ENCODE data around the gene SLC41A3. TPM values are rescaled to one million over a fixed set of nuclear protein-coding genes. Genes with fewer than 3 reads are reported as not detected.

The SLC41A3 gene
- total and polyA plus RNA-seq, 10 of the 15 experiments (the other 5 are each of a cell fraction or from before 2014, with no cell fraction given), result 8.3 to 29.5 (median 16.7) TPM

DNA sequence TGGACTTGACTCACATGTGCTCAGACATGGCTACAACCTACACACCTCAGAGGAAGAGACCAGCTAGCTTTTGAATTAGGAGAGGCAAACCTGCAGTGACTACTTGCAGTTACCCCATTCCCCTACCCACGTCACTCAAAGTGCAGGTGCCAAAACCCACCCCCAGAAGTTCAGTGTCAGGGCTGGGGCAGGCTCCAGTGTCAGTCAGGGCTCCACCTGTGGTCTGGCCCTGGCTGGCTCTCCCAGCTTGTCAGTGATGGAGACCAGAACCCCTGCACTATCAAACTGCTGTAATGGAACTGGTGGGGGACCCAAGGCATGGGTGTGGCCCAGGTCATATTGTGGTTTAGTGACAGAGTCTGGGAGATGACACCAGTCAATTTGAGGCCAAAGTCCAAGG lies 32.6 kb upstream of the SLC41A3 start:
- no peak overlapping the region for H3K27ac ChIP-seq (ENCODE audit: control insufficient read depth, insufficient read depth)
- no peak overlapping the region for H3K4me2 ChIP-seq (ENCODE audit: control insufficient read depth, insufficient read depth)
- no peaks in the 10 kb centered on the region for H3K4me1 ChIP-seq (ENCODE audit: control insufficient read depth, insufficient read depth, low read length)
- no peaks in the 10 kb centered on the region for H3K79me2 ChIP-seq (ENCODE audit: control insufficient read depth, insufficient read depth, low read length)
- no peaks in the 10 kb centered on the region for H3K36me3 ChIP-seq (ENCODE audit: control insufficient read depth in 2 of 2, insufficient read depth in 2 of 2, low read length in 1 of 2)
- H3K27me3 ChIP-seq (replicated peaks in 1 of 2; ENCODE audit: control insufficient read depth in 2 of 2, insufficient read depth in 2 of 2, low read length in 1 of 2), result no peaks in the 10 kb centered on the region; a peak in 1 of 4 replicates
- H3K9me3 ChIP-seq (replicated peaks; ENCODE audit: control insufficient read depth, insufficient read depth, low read length), result no peaks in the 10 kb centered on the region
- no TSS peak for BruUV-seq (replicated peaks)
- no peak for ATAC-seq
- H3K4me3 ChIP-seq, result no peak overlapping the region
- in situ Hi-C loops (cut with MboI) (no loop called here), intact Hi-C loops (cut with micrococcal nuclease; ENCODE audit: unreplicated experiment) (no loop called here)
- RAD21 ChIA-PET (ENCODE audit: unreplicated experiment), result no interaction called here
- 0% methylated on average over 1 of the region's 1 CpG for WGBS (ENCODE audit: insufficient coverage, insufficient replicate concordance, low lambda C conversion rate, missing lambda C conversion rate)
- no peak overlapping the region for H3K9ac ChIP-seq (ENCODE audit: control insufficient read depth, insufficient read depth, low read length)
- H2AFZ ChIP-seq (ENCODE audit: control insufficient read depth, low read depth, low read length), result no peak overlapping the region
- CTCF ChIA-PET, result no interaction called here
- SMC1A ChIA-PET (ENCODE audit: uncharacterized antibody, unreplicated experiment), result no interaction called here
- no peak for FAIRE-seq
- no peaks in the 10 kb centered on the region for H4K20me1 ChIP-seq (ENCODE audit: control insufficient read depth, insufficient read depth)
- TF ChIP-seq TBL1XR1 (IDR thresholded peaks at IDR 0.05; ENCODE audit: low read depth, low read length) (no peak), EGR1 (IDR thresholded peaks at IDR 0.05; ENCODE audit: borderline replicate concordance in 1 of 2, low read depth in 2 of 2, low read length in 2 of 2) (no peak), PAX8 (IDR thresholded peaks at IDR 0.05) (no peak), HDAC2 (IDR thresholded peaks at IDR 0.05) (no peak)
- POLR2A ChIA-PET, result no interaction called here
- DNase-seq (ENCODE audit: low read depth, low spot score), result no peak

DNA sequence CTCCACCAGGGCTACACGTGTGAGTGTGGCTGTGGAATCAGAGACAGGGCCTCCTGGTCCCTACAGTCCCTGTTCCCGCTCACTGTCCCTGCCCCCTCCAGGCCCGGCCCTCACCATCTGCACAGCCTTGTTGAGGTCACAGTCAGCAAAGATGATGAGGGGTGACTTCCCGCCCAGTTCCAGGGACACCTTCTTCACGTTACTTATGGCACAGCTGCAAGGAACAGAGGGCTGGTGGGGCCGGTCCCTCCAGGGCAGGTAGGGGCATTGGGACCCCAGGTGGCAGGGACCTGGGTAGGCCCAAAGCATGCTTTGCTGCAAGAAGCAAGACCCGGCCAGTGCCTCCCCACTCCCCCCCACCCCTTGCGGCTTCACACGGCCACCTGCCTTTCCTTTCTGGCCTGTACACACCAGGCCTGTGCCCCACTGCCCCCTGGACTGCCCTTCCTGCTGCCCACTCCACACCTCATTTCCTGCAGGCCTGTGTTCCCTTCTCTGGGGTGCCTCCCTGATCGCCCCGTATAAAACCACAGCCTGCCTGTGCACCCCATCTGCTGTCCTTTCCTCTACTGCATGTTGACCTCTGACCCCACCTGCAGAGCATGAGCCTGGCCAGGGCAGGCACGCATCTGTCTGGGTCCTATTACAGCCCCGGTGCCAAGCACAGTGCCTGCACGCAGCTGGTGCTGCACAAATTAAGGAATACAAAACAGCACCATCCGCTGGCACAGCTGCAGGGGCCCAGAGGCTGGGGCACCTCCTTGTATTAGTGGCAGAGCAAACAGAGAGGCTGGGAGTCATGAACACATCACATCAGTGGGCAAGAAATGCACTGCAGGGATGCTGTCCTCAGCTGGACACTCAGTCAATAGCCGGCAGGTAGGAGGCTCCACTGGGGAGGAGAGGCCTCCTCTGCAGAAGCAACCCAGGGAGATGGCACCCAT lies 30.8 kb upstream of the SLC41A3 start:
- Histone ChIP-seq H3K79me2 (ENCODE audit: control insufficient read depth, insufficient read depth, low read length) (no peaks in the 10 kb centered on the region), H3K36me3 (ENCODE audit: control insufficient read depth in 2 of 2, insufficient read depth in 2 of 2, low read length in 1 of 2) (no peaks in the 10 kb centered on the region), H3K4me3 (no peak overlapping the region), H3K27ac (ENCODE audit: control insufficient read depth, insufficient read depth) (no peak overlapping the region), H3K4me1 (ENCODE audit: control insufficient read depth, insufficient read depth, low read length) (no peaks in the 10 kb centered on the region), H3K9me3 (replicated peaks; ENCODE audit: control insufficient read depth, insufficient read depth, low read length) (no peaks in the 10 kb centered on the region), H3K4me2 (ENCODE audit: control insufficient read depth, insufficient read depth) (no peak overlapping the region), H3K27me3 (replicated peaks in 1 of 2; ENCODE audit: control insufficient read depth in 2 of 2, insufficient read depth in 2 of 2, low read length in 1 of 2) (no peaks in the 10 kb centered on the region; a peak in 1 of 4 replicates), H4K20me1 (ENCODE audit: control insufficient read depth, insufficient read depth) (no peaks in the 10 kb centered on the region), H2AFZ (ENCODE audit: control insufficient read depth, low read depth, low read length) (no peak overlapping the region), H3K9ac (ENCODE audit: control insufficient read depth, insufficient read depth, low read length) (no peak overlapping the region)
- in situ Hi-C loops (cut with MboI), result no loop called here
- no peak for ATAC-seq
- ChIA-PET SMC1A (ENCODE audit: uncharacterized antibody, unreplicated experiment) (no interaction called here), CTCF (interaction anchor here (0.6 kb wide), 1 partner anchor 1603 kb away, joined by 3 read pairs; no protein-coding TSS in a partner anchor), RAD21 (ENCODE audit: unreplicated experiment) (no interaction called here), POLR2A (no interaction called here)
- BruUV-seq (replicated peaks), result no TSS peak
- no peak for FAIRE-seq
- WGBS (ENCODE audit: insufficient coverage, insufficient replicate concordance, low lambda C conversion rate, missing lambda C conversion rate), result 50% methylated on average over 13 of the region's 16 CpGs
- DNase-seq (ENCODE audit: low read depth, low spot score), result no peak
- TF ChIP-seq ETV6 (conservative IDR thresholded peaks at IDR 0.05 in 1 of 2, IDR thresholded peaks at IDR 0.05 in 1 of 2; ENCODE audit: borderline replicate concordance in 1 of 2, low read depth in 1 of 2), result no peak
- TF ChIP-seq, protein P1, sequence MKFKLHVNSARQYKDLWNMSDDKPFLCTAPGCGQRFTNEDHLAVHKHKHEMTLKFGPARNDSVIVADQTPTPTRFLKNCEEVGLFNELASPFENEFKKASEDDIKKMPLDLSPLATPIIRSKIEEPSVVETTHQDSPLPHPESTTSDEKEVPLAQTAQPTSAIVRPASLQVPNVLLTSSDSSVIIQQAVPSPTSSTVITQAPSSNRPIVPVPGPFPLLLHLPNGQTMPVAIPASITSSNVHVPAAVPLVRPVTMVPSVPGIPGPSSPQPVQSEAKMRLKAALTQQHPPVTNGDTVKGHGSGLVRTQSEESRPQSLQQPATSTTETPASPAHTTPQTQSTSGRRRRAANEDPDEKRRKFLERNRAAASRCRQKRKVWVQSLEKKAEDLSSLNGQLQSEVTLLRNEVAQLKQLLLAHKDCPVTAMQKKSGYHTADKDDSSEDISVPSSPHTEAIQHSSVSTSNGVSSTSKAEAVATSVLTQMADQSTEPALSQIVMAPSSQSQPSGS (IDR thresholded peaks at IDR 0.05; ENCODE audit: low read length), result no peak
- TF ChIP-seq BMI1 (IDR thresholded peaks at IDR 0.05; ENCODE audit: borderline replicate concordance), result no peak
- TF ChIP-seq DPF2 (IDR thresholded peaks at IDR 0.05), result no peak
- no peak for TF ChIP-seq SIX5 (IDR thresholded peaks at IDR 0.05; ENCODE audit: low read depth, low read length, severe bottlenecking)
- no peak for TF ChIP-seq RAD21 (IDR thresholded peaks at IDR 0.05; ENCODE audit: insufficient read depth, low read depth, low read length)
- no peak for TF ChIP-seq TARDBP (IDR thresholded peaks at IDR 0.05; ENCODE audit: borderline replicate concordance)
- TF ChIP-seq, protein P2, sequence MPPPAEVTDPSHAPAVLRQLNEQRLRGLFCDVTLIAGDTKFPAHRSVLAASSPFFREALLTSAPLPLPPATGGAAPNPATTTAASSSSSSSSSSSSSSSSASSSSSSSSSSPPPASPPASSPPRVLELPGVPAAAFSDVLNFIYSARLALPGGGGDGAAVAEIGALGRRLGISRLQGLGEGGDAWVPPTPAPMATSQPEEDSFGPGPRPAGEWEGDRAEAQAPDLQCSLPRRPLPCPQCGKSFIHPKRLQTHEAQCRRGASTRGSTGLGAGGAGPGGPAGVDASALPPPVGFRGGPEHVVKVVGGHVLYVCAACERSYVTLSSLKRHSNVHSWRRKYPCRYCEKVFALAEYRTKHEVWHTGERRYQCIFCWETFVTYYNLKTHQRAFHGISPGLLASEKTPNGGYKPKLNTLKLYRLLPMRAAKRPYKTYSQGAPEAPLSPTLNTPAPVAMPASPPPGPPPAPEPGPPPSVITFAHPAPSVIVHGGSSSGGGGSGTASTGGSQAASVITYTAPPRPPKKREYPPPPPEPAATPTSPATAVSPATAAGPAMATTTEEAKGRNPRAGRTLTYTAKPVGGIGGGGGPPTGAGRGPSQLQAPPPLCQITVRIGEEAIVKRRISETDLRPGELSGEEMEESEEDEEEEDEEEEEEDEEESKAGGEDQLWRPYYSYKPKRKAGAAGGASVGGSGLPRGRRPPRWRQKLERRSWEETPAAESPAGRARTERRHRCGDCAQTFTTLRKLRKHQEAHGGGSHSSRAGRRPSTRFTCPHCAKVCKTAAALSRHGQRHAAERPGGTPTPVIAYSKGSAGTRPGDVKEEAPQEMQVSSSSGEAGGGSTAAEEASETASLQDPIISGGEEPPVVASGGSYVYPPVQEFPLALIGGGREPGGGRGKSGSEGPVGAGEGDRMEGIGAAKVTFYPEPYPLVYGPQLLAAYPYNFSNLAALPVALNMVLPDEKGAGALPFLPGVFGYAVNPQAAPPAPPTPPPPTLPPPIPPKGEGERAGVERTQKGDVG (CRISPR knock-in tag; IDR thresholded peaks at IDR 0.05), result no peak
- intact Hi-C loops (cut with micrococcal nuclease; ENCODE audit: unreplicated experiment), result no loop called here
